Stimulated activated CD4-positive, alpha-beta T cell treated with anti-CD3 and anti-CD28 coated beads, TNF-alpha, amount 100 ng/mL, for 24 hours (primary cell): Measurements from ENCODE around the gene ESRRG.
"Not testable (repeated sequence)": the region's sequence is repeated elsewhere in the genome, so short reads cannot be mapped to it uniquely, and the experiment has no call there.

Experiments
- DNase-seq, 3 experiments: peaks; one replicate each; pipeline ENCODE4 v3.0.0-alpha.2; 2020; ENCODE audit warnings: low read depth in 3 of 3

The ESRRG gene

GRCh38 chr1:216566641-216567205 is 156.5 kb downstream of the ESRRG start:
- DNase-seq: no peak

- DNase-seq: no peak
Observed at GRCh38 chr1:216563087-216563486, 160.1 kb downstream of the ESRRG start.

GRCh38 chr1:216562383-216562782 is 160.8 kb downstream of the ESRRG start:
- DNase-seq: no peak

- DNase-seq: no peak
Observed at GRCh38 chr1:216560527-216560926, 162.7 kb downstream of the ESRRG start.

GRCh38 chr1:216559359-216559758 is 163.9 kb downstream of the ESRRG start:
- DNase-seq: no peak

GRCh38 chr1:216555653-216556052 is 167.6 kb downstream of the ESRRG start:
- no peak for DNase-seq

- no peak for DNase-seq
Observed at GRCh38 chr1:216554934-216555333, 168.3 kb downstream of the ESRRG start.

- no peak for DNase-seq
Observed at GRCh38 chr1:216553766-216554165, 169.5 kb downstream of the ESRRG start.

- DNase-seq: no peak
Observed at GRCh38 chr1:216553040-216553439, 170.2 kb downstream of the ESRRG start.

- no peak for DNase-seq
Observed at GRCh38 chr1:216549796-216550195, 173.4 kb downstream of the ESRRG start.

- DNase-seq: no peak
Observed at GRCh38 chr1:216542741-216543140, 180.5 kb downstream of the ESRRG start.

GRCh38 chr1:216542263-216542662 is 181.0 kb downstream of the ESRRG start:
- DNase-seq: no peak

GRCh38 chr1:216535751-216536150 is 187.5 kb downstream of the ESRRG start:
- no peak for DNase-seq

GRCh38 chr1:216535059-216535458 is 188.2 kb downstream of the ESRRG start:
- DNase-seq: no peak

GRCh38 chr1:216533776-216534175 is 189.5 kb downstream of the ESRRG start:
- no peak for DNase-seq

- no peak for DNase-seq
Observed at GRCh38 chr1:216532251-216532798, 190.9 kb downstream of the ESRRG start.

GRCh38 chr1:216531263-216532239 is 191.7 kb downstream of the ESRRG start:
- DNase-seq: no peak

GRCh38 chr1:216529851-216530250 is 193.4 kb downstream of the ESRRG start:
- DNase-seq: not testable (repeated sequence)

GRCh38 chr1:216528816-216529215 is 194.4 kb downstream of the ESRRG start:
- no peak for DNase-seq

GRCh38 chr1:216523449-216524190 is 199.6 kb downstream of the ESRRG start:
- no peak for DNase-seq

GRCh38 chr1:216523043-216523442 is 200.2 kb downstream of the ESRRG start:
- no peak for DNase-seq

GRCh38 chr1:216521477-216521876 is 201.8 kb downstream of the ESRRG start:
- no peak for DNase-seq
